NOMO-1 treated with dmso at 0.1 percent for 144 hours (cell line): Measurements from ENCODE around the gene KCNAB1.
A peak's percentile ranks its signal among the peaks of the same experiment; 100 is the strongest.

Source experiments
- DNase-seq: peaks from one replicate; lab custom pipeline; 2025; ENCODE audit not compliant: unreplicated experiment; lab: John Stamatoyannopoulos, UW

The KCNAB1 gene

GRCh38 chr3:156445117-156446090, 325.0 kb downstream of the KCNAB1 start:
- DNase-seq: peak; percentile 63

GRCh38 chr3:156448300-156448699, 327.9 kb downstream of the KCNAB1 start:
- DNase-seq: no peak

- peak; percentile 36 for DNase-seq
These were observed 329.6 kb downstream of the KCNAB1 start for GRCh38 chr3:156449710-156450574.

GRCh38 chr3:156455839-156456238, 335.5 kb downstream of the KCNAB1 start:
- no peak for DNase-seq

GRCh38 chr3:156456771-156457224, 336.4 kb downstream of the KCNAB1 start:
- no peak for DNase-seq

- no peak for DNase-seq
These were observed 339.1 kb downstream of the KCNAB1 start for GRCh38 chr3:156459434-156459833.

GRCh38 chr3:156460206-156460611, 339.8 kb downstream of the KCNAB1 start:
- peak; percentile 71 for DNase-seq

- no peak for DNase-seq
These were observed 341.5 kb downstream of the KCNAB1 start for GRCh38 chr3:156461889-156462288.

GRCh38 chr3:156463123-156463522, 342.7 kb downstream of the KCNAB1 start:
- DNase-seq: no peak

GRCh38 chr3:156465194-156465593, 344.8 kb downstream of the KCNAB1 start:
- no peak for DNase-seq

- no peak for DNase-seq
These were observed 349.1 kb downstream of the KCNAB1 start for GRCh38 chr3:156469456-156469855.

- no peak for DNase-seq
These were observed 351.1 kb downstream of the KCNAB1 start for GRCh38 chr3:156471431-156471830.

GRCh38 chr3:156472150-156472549, 351.8 kb downstream of the KCNAB1 start:
- no peak for DNase-seq

- DNase-seq: no peak
These were observed 352.3 kb downstream of the KCNAB1 start for GRCh38 chr3:156472684-156473083.

- DNase-seq: no peak
These were observed 353.0 kb downstream of the KCNAB1 start for GRCh38 chr3:156473341-156473740.

GRCh38 chr3:156474560-156475389, 354.4 kb downstream of the KCNAB1 start:
- DNase-seq: no peak

GRCh38 chr3:156477323-156477722, 356.9 kb downstream of the KCNAB1 start:
- no peak for DNase-seq

GRCh38 chr3:156478891-156479290, 358.5 kb downstream of the KCNAB1 start:
- no peak for DNase-seq

GRCh38 chr3:156479604-156480003, 359.2 kb downstream of the KCNAB1 start:
- no peak for DNase-seq

GRCh38 chr3:156480949-156481348, 360.6 kb downstream of the KCNAB1 start:
- DNase-seq: no peak

GRCh38 chr3:156483002-156483401, 362.6 kb downstream of the KCNAB1 start:
- DNase-seq: no peak
